ENCODE results near the gene DNAH2. TPM values are rescaled to one million over a fixed set of nuclear protein-coding genes. Genes with fewer than 3 reads are reported as not detected.

DNAH2 gene
- total and polyA plus RNA-seq, 9 of the 15 experiments (the other 6 are each of a cell fraction or from before 2014, with no cell fraction given) = 0.03 TPM; not detected in 8

- TF ChIP-seq, protein P1, sequence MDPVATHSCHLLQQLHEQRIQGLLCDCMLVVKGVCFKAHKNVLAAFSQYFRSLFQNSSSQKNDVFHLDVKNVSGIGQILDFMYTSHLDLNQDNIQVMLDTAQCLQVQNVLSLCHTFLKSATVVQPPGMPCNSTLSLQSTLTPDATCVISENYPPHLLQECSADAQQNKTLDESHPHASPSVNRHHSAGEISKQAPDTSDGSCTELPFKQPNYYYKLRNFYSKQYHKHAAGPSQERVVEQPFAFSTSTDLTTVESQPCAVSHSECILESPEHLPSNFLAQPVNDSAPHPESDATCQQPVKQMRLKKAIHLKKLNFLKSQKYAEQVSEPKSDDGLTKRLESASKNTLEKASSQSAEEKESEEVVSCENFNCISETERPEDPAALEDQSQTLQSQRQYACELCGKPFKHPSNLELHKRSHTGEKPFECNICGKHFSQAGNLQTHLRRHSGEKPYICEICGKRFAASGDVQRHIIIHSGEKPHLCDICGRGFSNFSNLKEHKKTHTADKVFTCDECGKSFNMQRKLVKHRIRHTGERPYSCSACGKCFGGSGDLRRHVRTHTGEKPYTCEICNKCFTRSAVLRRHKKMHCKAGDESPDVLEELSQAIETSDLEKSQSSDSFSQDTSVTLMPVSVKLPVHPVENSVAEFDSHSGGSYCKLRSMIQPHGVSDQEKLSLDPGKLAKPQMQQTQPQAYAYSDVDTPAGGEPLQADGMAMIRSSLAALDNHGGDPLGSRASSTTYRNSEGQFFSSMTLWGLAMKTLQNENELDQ (CRISPR knock-in tag; IDR thresholded peaks at IDR 0.05; ENCODE audit: borderline replicate concordance) = no peak
- TF ChIP-seq, protein P2, sequence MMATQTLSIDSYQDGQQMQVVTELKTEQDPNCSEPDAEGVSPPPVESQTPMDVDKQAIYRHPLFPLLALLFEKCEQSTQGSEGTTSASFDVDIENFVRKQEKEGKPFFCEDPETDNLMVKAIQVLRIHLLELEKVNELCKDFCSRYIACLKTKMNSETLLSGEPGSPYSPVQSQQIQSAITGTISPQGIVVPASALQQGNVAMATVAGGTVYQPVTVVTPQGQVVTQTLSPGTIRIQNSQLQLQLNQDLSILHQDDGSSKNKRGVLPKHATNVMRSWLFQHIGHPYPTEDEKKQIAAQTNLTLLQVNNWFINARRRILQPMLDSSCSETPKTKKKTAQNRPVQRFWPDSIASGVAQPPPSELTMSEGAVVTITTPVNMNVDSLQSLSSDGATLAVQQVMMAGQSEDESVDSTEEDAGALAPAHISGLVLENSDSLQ (IDR thresholded peaks at IDR 0.05) = no peak
- TF ChIP-seq ZNF224 (CRISPR knock-in tag; IDR thresholded peaks at IDR 0.05) (no peak), CHD2 (IDR thresholded peaks at IDR 0.05; ENCODE audit: low read depth, low read length) (no peak), SIN3B (IDR thresholded peaks at IDR 0.05; ENCODE audit: low read depth) (no peak), PATZ1 (CRISPR knock-in tag; IDR thresholded peaks at IDR 0.05; ENCODE audit: borderline replicate concordance) (no peak), ATF4 (CRISPR knock-in tag; IDR thresholded peaks at IDR 0.05) (no peak), ZNF436 (CRISPR knock-in tag; IDR thresholded peaks at IDR 0.05) (no peak), FOS (IDR thresholded peaks at IDR 0.05; ENCODE audit: extremely low read depth, insufficient read length) (no peak), PCBP2 (IDR thresholded peaks at IDR 0.05; ENCODE audit: low read depth, low read length, poor library complexity, severe bottlenecking) (no peak), PHB2 (IDR thresholded peaks at IDR 0.05; ENCODE audit: low read depth) (no peak), NCOA2 (IDR thresholded peaks at IDR 0.05; ENCODE audit: partially characterized antibody in 2 of 2) (no peak), CHD4 (IDR thresholded peaks at IDR 0.05; ENCODE audit: insufficient read depth, insufficient replicate concordance, low read depth, low read length, poor library complexity, severe bottlenecking) (no peak), POLR2A (conservative IDR thresholded peaks at IDR 0.05) (peak; percentile 67)
These were observed 125.1 kb downstream of the DNAH2 start (continued) for GRCh38 chr17:7842380-7843256.

Data from K562 (cell line).